Kidney (tissue), 22 donors: Measurements from ENCODE around the gene MIS18A. TPM values are rescaled to one million over a fixed set of nuclear protein-coding genes. Genes with fewer than 3 reads are reported as not detected.
A peak's percentile ranks its signal among the peaks of the same experiment; 100 is the strongest.

Experiments used
- DNase-seq, 5 donors: peaks; one replicate each; pipeline ENCODE4 v3.0.0-alpha.2; 2013 to 2020
- FAIRE-seq: peaks from 2 replicates; lab custom pipeline; 2012; peaks lifted over from hg19 to GRCh38; lab: Jason Lieb, UNC
- H3K27ac ChIP-seq, 2 donors: one replicate each; pipeline ENCODE4 v1.7.0; 2013; ENCODE audit warnings: low read depth in 2 of 2, low read length in 2 of 2, inconsistent platforms in 1 of 2
- H3K27me3 ChIP-seq: one replicate; pipeline ENCODE4 v1.7.1; 2013; ENCODE audit warnings: low read length, inconsistent platforms; ENCODE audit not compliant: control insufficient read depth, insufficient read depth
- H3K36me3 ChIP-seq, 3 donors: one replicate each; pipeline versions ENCODE4 v1.7.0 to v1.7.1; 2013; ENCODE audit warnings: low read length in 3 of 3, control low read depth in 1 of 3, inconsistent platforms in 1 of 3; ENCODE audit not compliant: insufficient read depth in 3 of 3, control insufficient read depth in 2 of 3
- H3K4me1 ChIP-seq, 3 donors: one replicate each; pipeline versions ENCODE4 v1.7.0 to v1.7.1; 2013; ENCODE audit warnings: low read length in 3 of 3, inconsistent platforms in 1 of 3, low read depth in 1 of 3; ENCODE audit not compliant: control insufficient read depth in 2 of 3, insufficient read depth in 2 of 3
- H3K4me3 ChIP-seq, 3 donors: one replicate each; pipeline versions ENCODE4 v1.7.0 to v1.8.1; 2013; ENCODE audit warnings: low read length in 3 of 3, control low read depth in 1 of 3, inconsistent platforms in 1 of 3
- H3K9ac ChIP-seq, 3 donors: one replicate each; pipeline versions ENCODE4 v1.7.0 to v1.7.1; 2013; ENCODE audit warnings: low read length in 3 of 3, control low read depth in 1 of 3, inconsistent platforms in 1 of 3
- H3K9me3 ChIP-seq, 3 donors: one replicate each; pipeline versions ENCODE4 v1.7.0 to v1.7.1; 2013; ENCODE audit warnings: low read length in 3 of 3, control low read depth in 1 of 3, inconsistent platforms in 1 of 3; ENCODE audit not compliant: control insufficient read depth in 2 of 3, insufficient read depth in 1 of 3
- intact Hi-C: fragments of 100-400 bp; cut with DNase I; formaldehyde crosslinking; loops from one replicate; pipeline ENCODE4 v1.11.1; 2022
- long read RNA-seq, 10 donors: library from polyadenylated mRNA in 1 of 10; unstranded in 1 of 10; transcript quantifications; one replicate each; pipeline ENCODE4 v2.0.0 and lab custom pipeline, GENCODE V29; 2021 to 2026
- polyA plus RNA-seq: library from polyadenylated mRNA; stranded (reverse); fragments of 350-450 nt; fragmentation: Illumina TruSeq; extraction: RNeasy Lipid Tissue Mini Kit (QIAGEN cat#74804); gene quantifications from one replicate; pipeline ENCODE4 v1.2.3, GENCODE V29; 2014; ENCODE audit warnings: low read depth, low replicate concordance; ENCODE audit not compliant: insufficient read depth
- total RNA-seq: library from RNA; stranded (reverse); fragmentation: NEBNext Ultra II Directional; extraction: Animal tissue kit (Norgen Biotek cat#: 25700); gene quantifications from one replicate; pipeline ENCODE4 v1.2.1, GENCODE V29; 2021
- TF ChIP-seq, protein P1 (sequence below): IDR thresholded peaks from 3 replicates; pipeline ENCODE4 v1.5.1; 2012; ENCODE audit warnings: mild to moderate bottlenecking, moderate library complexity, borderline replicate concordance; ENCODE audit not compliant: insufficient read depth; ENCODE audit errors: extremely low read depth
- donor health status: control.
- donor health status: control.
- donor health status: control.
- donor health status: control.
- donor health status: control.
- donor health status: DM: yes; HTN: yes; CAD: no.
- donor health status: Normal renal cell carcinoma (clear cell type).

Gene MIS18A, protein sequence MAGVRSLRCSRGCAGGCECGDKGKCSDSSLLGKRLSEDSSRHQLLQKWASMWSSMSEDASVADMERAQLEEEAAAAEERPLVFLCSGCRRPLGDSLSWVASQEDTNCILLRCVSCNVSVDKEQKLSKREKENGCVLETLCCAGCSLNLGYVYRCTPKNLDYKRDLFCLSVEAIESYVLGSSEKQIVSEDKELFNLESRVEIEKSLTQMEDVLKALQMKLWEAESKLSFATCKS
- 7.0 TPM for total RNA-seq
- 6.2 TPM for polyA plus RNA-seq
- long read RNA-seq, donor 1, transcript MIS18A-201 (5 exons, 1,575 nt): major isoform, 20 of 20 reads
- long read RNA-seq, donor 1, partial matches to known transcripts: 0 of 20 reads
- long read RNA-seq, donor 1, other reads (novel, unspliced or antisense): 0 of 20 reads
- long read RNA-seq, donor 2, transcript MIS18A-201 (5 exons, 1,575 nt): major isoform, 18 of 18 reads
- long read RNA-seq, donor 2, partial matches to known transcripts: 0 of 18 reads
- long read RNA-seq, donor 2, other reads (novel, unspliced or antisense): 0 of 18 reads
- long read RNA-seq, donor 3, transcript MIS18A-201 (5 exons, 1,575 nt): major isoform, 16 of 16 reads
- long read RNA-seq, donor 3, partial matches to known transcripts: 0 of 16 reads
- long read RNA-seq, donor 3, other reads (novel, unspliced or antisense): 0 of 16 reads
- long read RNA-seq, donor 4, transcript MIS18A-201 (5 exons, 1,575 nt): major isoform, 15 of 15 reads
- long read RNA-seq, donor 4, partial matches to known transcripts: 0 of 15 reads
- long read RNA-seq, donor 4, other reads (novel, unspliced or antisense): 0 of 15 reads
- long read RNA-seq, donor 5, partial matches to known transcripts: 0 of 2 reads
- long read RNA-seq, donor 5, other reads (novel, unspliced or antisense): 0 of 2 reads
- long read RNA-seq, donor 6, transcript MIS18A-201 (5 exons, 1,575 nt): major isoform, 18 of 18 reads
- long read RNA-seq, donor 6, partial matches to known transcripts: 0 of 18 reads
- long read RNA-seq, donor 6, other reads (novel, unspliced or antisense): 0 of 18 reads
- long read RNA-seq, donor 7, transcript MIS18A-201 (5 exons, 1,575 nt): major isoform, 6 of 8 reads
- long read RNA-seq, donor 7, partial matches to known transcripts: 0 of 8 reads
- long read RNA-seq, donor 7, other reads (novel, unspliced or antisense): 2 of 8 reads
- long read RNA-seq, donor 8, transcript MIS18A-201 (5 exons, 1,575 nt): major isoform, 19 of 19 reads
- long read RNA-seq, donor 8, partial matches to known transcripts: 0 of 19 reads
- long read RNA-seq, donor 8, other reads (novel, unspliced or antisense): 0 of 19 reads
- long read RNA-seq, donor 9, transcript MIS18A-201 (5 exons, 1,575 nt): major isoform, 7 of 7 reads
- long read RNA-seq, donor 9, partial matches to known transcripts: 0 of 7 reads
- long read RNA-seq, donor 9, other reads (novel, unspliced or antisense): 0 of 7 reads
- long read RNA-seq, donor 10, transcript MIS18A-201 (5 exons, 1,575 nt): major isoform, 24 of 24 reads
- long read RNA-seq, donor 10, partial matches to known transcripts: 0 of 24 reads
- long read RNA-seq, donor 10, other reads (novel, unspliced or antisense): 0 of 24 reads

DNA sequence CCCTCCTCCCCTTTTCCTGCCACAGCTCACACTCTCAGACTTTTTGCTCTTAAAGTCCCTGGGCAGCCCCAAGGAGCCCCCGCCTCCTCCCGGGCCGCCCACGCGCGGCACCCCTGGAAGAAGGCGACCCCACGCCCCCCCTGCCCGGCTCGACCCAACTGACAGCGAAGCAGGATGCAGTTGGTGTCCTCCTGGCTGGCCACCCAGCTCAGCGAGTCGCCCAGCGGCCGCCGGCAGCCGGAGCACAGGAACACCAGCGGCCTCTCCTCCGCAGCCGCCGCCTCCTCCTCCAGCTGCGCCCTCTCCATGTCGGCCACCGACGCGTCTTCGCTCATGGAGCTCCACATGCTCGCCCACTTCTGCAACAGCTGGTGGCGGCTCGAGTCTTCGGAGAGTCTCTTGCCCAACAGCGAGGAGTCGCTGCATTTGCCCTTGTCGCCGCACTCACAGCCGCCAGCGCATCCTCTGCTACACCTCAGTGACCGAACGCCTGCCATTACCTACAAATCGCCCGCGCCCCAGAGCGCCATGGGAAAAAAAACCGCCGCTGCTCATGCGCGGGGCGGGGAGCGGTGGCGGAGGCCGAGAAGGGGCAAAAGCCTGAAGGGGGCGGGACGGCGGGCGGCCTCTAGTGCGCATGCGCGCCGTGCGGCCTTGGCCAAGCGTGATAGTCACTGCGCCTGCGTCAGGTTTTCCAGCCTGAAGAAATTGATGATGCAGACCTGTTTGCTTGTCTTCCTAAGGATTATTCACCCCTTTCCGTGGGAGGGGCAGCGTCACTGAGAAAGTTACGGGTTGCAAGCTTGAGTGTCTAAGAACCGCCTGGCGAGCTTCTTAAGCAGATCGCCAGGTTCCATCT, at the start of gene MIS18A:
MIS18A (minus strand) TSS at position 532 of the 859 bp plus-strand sequence; CDS start at position 497, 35 bp downstream.
- TF ChIP-seq, protein P1, sequence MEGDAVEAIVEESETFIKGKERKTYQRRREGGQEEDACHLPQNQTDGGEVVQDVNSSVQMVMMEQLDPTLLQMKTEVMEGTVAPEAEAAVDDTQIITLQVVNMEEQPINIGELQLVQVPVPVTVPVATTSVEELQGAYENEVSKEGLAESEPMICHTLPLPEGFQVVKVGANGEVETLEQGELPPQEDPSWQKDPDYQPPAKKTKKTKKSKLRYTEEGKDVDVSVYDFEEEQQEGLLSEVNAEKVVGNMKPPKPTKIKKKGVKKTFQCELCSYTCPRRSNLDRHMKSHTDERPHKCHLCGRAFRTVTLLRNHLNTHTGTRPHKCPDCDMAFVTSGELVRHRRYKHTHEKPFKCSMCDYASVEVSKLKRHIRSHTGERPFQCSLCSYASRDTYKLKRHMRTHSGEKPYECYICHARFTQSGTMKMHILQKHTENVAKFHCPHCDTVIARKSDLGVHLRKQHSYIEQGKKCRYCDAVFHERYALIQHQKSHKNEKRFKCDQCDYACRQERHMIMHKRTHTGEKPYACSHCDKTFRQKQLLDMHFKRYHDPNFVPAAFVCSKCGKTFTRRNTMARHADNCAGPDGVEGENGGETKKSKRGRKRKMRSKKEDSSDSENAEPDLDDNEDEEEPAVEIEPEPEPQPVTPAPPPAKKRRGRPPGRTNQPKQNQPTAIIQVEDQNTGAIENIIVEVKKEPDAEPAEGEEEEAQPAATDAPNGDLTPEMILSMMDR: peak; percentile 25
- peaks cover 0 to 2% (median 0%) of the 10 kb centered on the region in 3 donors for H3K36me3 ChIP-seq
- H3K27ac ChIP-seq: no peak within 1 kb of the TSS
- peaks cover 0 to 10% (median 0%) of the 10 kb centered on the region in 3 donors for H3K4me1 ChIP-seq
- no peaks in the 10 kb centered on the region for H3K27me3 ChIP-seq
- H3K9me3 ChIP-seq: no peaks in the 10 kb centered on the region
- peak within 1 kb of the TSS; percentile 79 to 99 (median 95) for H3K4me3 ChIP-seq
- no peak for FAIRE-seq
- H3K9ac ChIP-seq: peak within 1 kb of the TSS; percentile 26 to 94 (median 77)
- intact Hi-C loops: no loop called here
- DNase-seq: peak; percentile 97 to 99 (median 98)

DNA sequence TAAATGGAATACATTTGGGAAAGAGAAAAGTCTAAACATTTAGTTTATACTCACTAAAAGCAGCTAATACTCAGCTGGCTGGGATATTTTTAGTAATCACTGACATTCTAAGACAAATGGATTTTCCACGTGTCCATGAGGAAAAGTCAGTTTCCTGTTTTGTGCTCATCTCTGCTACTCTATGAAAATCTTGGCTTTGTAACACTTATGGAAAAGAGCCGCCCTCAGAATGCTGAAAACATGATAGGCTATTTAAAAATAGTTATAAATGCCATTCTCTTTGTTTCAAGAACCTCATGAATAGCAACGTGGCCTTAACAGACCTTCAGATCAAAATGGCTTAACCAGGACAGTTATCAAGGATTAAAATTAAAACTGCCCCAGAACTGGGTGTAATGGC, 49.7 kb upstream of the MIS18A start:
- intact Hi-C loops: no loop called here
- H3K4me3 ChIP-seq: no peak overlapping the region
- peak overlapping the region; percentile 67 to 88 for H3K27ac ChIP-seq
- H3K27me3 ChIP-seq: no peaks in the 10 kb centered on the region
- H3K4me1 ChIP-seq: no peaks in the 10 kb centered on the region
- FAIRE-seq (peak; percentile 49), DNase-seq (peak in 2 of 5 donors; percentile 9 to 69)
- no peak overlapping the region for H3K9ac ChIP-seq
- H3K9me3 ChIP-seq: no peaks in the 10 kb centered on the region
- H3K36me3 ChIP-seq: peaks cover 15 to 32% (median 22%) of the 10 kb centered on the region in 3 donors
- TF ChIP-seq, protein P1: no peak
